Muscle of leg (tissue), 11 donors: ENCODE data around the gene SART1. TPM values are rescaled to one million over a fixed set of nuclear protein-coding genes. Genes with fewer than 3 reads are reported as not detected.

ENCODE experiments used
- DNase-seq: peaks from one replicate; pipeline ENCODE4 v3.0.0; 2013
- H3K27ac ChIP-seq: one replicate; pipeline ENCODE4 v1.5.1; 2013; ENCODE audit warnings: mild to moderate bottlenecking, low read length, control low read depth
- H3K27me3 ChIP-seq: one replicate; pipeline ENCODE4 v1.6.1; 2013; ENCODE audit warnings: low read length; ENCODE audit not compliant: control insufficient read depth, insufficient read depth
- H3K36me3 ChIP-seq: one replicate; pipeline ENCODE4 v1.6.1; 2013; ENCODE audit warnings: low read length; ENCODE audit not compliant: control insufficient read depth, insufficient read depth
- H3K4me1 ChIP-seq: one replicate; pipeline ENCODE4 v1.6.1; 2013; ENCODE audit warnings: low read length; ENCODE audit not compliant: control insufficient read depth, insufficient read depth
- H3K4me3 ChIP-seq: one replicate; pipeline ENCODE4 v1.5.1; 2013; ENCODE audit warnings: low read length, control low read depth
- H3K9me3 ChIP-seq: replicated peaks from 2 replicates; pipeline ENCODE4 v1.6.1; 2013; ENCODE audit warnings: low read depth, low read length; ENCODE audit not compliant: control insufficient read depth
- WGBS: methylation state at CpG from one replicate; pipeline ENCODE4 v1.1.5; 2013; ENCODE audit warnings: missing lambda C conversion rate; ENCODE audit not compliant: insufficient coverage; 5-methylcytosine and 5-hydroxymethylcytosine counted together
- polyA plus RNA-seq, 8 donors: library from polyadenylated mRNA; unstranded; fragments of 120-200 nt; gene quantifications; one replicate each; pipeline versions ENCODE4 v1.2.1 to v1.2.3, GENCODE V29; 2013; ENCODE audit warnings: inconsistent platforms in 1 of 8, low replicate concordance in 1 of 8; ENCODE audit not compliant: insufficient read length in 8 of 8, insufficient read depth in 1 of 8
- total RNA-seq: library from RNA; stranded (reverse); fragments of 120-200 nt; gene quantifications from one replicate; pipeline ENCODE4 v1.2.4, GENCODE V29; 2013

Gene SART1
- total and polyA plus RNA-seq, 9 donors, result 27.6 to 52.3 (median 42.8) TPM

DNA sequence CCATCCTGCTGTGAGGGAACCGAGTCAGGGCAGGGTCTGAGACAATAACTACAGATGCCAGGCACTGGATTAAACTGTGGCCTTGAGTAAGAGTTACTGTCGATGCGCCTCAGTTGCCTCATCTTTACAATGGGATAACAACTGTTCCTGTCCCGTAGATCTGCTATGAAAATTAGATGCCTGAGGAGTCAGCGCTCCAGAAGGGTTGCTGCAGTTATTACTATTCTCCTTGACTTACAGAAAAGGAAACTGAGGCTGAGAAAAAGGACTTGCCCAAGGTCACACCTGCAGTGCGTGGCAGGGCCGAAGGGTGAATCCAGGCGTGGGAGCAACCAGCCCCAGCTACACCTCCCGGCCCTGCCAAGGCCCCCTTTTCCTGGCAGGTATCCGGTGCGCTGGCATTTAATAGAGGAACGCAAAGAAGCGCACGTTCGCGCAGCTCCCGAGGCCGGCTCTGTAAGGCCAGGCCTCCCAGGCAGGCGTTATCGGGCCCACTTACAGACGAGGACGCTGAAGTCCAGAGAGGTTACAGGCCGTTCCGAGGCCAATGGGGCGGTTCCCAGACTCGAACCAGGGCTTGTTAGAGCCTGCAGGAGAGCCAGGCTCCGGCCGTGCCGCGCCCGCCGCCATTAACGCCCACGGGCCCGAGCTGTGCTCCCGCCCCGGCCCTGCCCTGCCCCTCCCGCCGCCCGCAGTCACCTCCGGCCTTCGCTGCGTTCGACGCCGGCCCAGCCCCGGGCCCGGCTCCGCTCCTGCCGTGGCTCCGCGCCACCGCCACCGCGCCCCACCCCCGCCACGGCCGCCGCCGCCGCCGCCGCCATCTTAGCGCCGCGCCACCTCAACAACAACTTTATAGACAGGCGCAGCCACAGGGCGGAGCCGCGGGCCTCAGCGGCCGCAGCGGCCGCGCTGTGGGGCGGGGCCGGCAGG, 43.1 kb upstream of the SART1 start, which contains the start of gene C11orf68:
Gene C11orf68, minus strand, starts transcription at position 852 of the 930 bp plus-strand sequence. Its CDS starts 31 bp downstream, at position 821.
- no peaks in the 10 kb centered on the region for H3K27me3 ChIP-seq
- 4% methylated on average over 71 of the region's 77 CpGs for WGBS
- peak; percentile 67 for DNase-seq
- H3K27ac ChIP-seq, result peak within 1 kb of the TSS; percentile 86
- H3K4me3 ChIP-seq, result peak within 1 kb of the TSS; percentile 100
- peaks cover 38% of the 10 kb centered on the region for H3K36me3 ChIP-seq
- peaks cover 46% of the 10 kb centered on the region for H3K4me1 ChIP-seq
- no peaks in the 10 kb centered on the region for H3K9me3 ChIP-seq

GRCh38 chr11:65919141-65919572, 42.4 kb upstream of the SART1 start, which contains the start of gene DRAP1:
Gene DRAP1, plus strand, starts transcription at chr11:65919426. Its CDS starts 76 bp downstream, at chr11:65919502.
- peaks cover 38% of the 10 kb centered on the region for H3K36me3 ChIP-seq
- peaks cover 46% of the 10 kb centered on the region for H3K4me1 ChIP-seq
- peak within 1 kb of the TSS; percentile 86 for H3K27ac ChIP-seq
- peak within 1 kb of the TSS; percentile 100 for H3K4me3 ChIP-seq
- H3K9me3 ChIP-seq, result no peaks in the 10 kb centered on the region
- DNase-seq, result peak; percentile 99
- WGBS, result 0% methylated on average over 59 of the region's 59 CpGs
- no peaks in the 10 kb centered on the region for H3K27me3 ChIP-seq

GRCh38 chr11:65919573-65920371, 41.8 kb upstream of the SART1 start:
- Histone ChIP-seq H3K9me3 (no peaks in the 10 kb centered on the region), H3K36me3 (peaks cover 38% of the 10 kb centered on the region), H3K27ac (peak overlapping the region; percentile 53), H3K4me1 (peaks cover 46% of the 10 kb centered on the region), H3K27me3 (no peaks in the 10 kb centered on the region), H3K4me3 (peak overlapping the region; percentile 83)
- 2% methylated on average over 35 of the region's 60 CpGs for WGBS
- DNase-seq, result no peak

DNA sequence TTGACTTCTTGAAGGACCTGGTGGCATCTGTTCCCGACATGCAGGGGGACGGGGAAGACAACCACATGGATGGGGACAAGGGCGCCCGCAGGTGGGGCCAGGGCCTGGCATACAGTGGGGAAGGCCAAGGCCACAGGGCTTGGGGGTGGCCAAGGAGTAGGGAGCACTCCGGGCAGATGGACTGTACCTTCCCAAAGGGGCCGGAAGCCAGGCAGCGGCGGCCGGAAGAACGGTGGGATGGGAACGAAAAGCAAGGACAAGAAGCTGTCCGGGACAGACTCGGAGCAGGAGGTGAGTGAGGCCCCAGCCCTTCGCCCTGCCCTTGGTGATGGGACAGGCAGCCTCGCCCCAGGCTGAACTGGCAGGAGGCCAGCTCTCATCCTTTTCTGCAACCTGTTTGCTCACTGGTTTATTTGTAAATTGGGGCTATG, 41.1 kb upstream of the SART1 start:
- Histone ChIP-seq H3K36me3 (peaks cover 38% of the 10 kb centered on the region), H3K9me3 (no peaks in the 10 kb centered on the region), H3K4me3 (peak overlapping the region; percentile 83), H3K27ac (no peak overlapping the region), H3K27me3 (no peaks in the 10 kb centered on the region), H3K4me1 (peaks cover 40% of the 10 kb centered on the region)
- peak; percentile 16 for DNase-seq
- WGBS, result 54% methylated on average over 15 of the region's 15 CpGs

GRCh38 chr11:65921033-65921555, 40.4 kb upstream of the SART1 start:
- H3K4me3 ChIP-seq, result no peak overlapping the region
- WGBS, result 66% methylated on average over 3 of the region's 12 CpGs

DNA sequence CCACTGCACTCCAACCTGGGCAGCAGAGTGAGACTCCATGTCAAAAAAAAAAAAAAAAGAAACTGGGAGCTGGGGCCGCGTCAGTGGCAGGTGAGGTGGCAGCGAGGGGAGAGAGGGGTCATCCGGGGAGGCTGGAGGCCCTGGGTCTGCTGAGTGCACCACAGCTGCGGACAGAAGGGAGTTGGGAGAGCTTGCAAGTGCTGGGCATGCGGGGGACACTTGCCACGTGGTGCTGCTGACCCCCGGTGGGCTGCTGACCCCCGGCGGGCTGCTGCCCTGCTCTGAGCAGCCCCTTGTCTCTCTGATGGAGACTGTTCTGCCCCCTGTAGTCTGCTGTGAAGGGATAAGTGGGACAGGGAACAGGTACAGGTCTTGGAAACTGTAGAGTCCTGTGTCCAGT, 39.7 kb upstream of the SART1 start:
- DNase-seq, result no peak
- WGBS, result 89% methylated on average over 10 of the region's 10 CpGs

More at GRCh38 chr11:65921033-65921555, 40.4 kb upstream of the SART1 start:
- DNase-seq, result no peak
- H3K27me3 ChIP-seq, result no peaks in the 10 kb centered on the region
- no peak overlapping the region for H3K27ac ChIP-seq
- H3K4me1 ChIP-seq, result peaks cover 34% of the 10 kb centered on the region
- H3K9me3 ChIP-seq, result no peaks in the 10 kb centered on the region
- H3K36me3 ChIP-seq, result peaks cover 38% of the 10 kb centered on the region

GRCh38 chr11:65922565-65922964, 39.0 kb upstream of the SART1 start:
- Histone ChIP-seq H3K27ac (no peak overlapping the region), H3K4me3 (no peak overlapping the region), H3K36me3 (peaks cover 28% of the 10 kb centered on the region), H3K27me3 (no peaks in the 10 kb centered on the region), H3K9me3 (no peaks in the 10 kb centered on the region), H3K4me1 (peaks cover 21% of the 10 kb centered on the region)
- no peak for DNase-seq
- no CpG with 5 or more reads among the region's 3 CpGs for WGBS

More for the DNA sequence above, 39.7 kb upstream of the SART1 start:
- H3K27me3 ChIP-seq, result no peaks in the 10 kb centered on the region
- H3K4me1 ChIP-seq, result peaks cover 28% of the 10 kb centered on the region
- H3K36me3 ChIP-seq, result peaks cover 35% of the 10 kb centered on the region
- H3K27ac ChIP-seq, result no peak overlapping the region
- no peak overlapping the region for H3K4me3 ChIP-seq
- H3K9me3 ChIP-seq, result no peaks in the 10 kb centered on the region

- Histone ChIP-seq H3K27ac (no peak overlapping the region), H3K9me3 (no peaks in the 10 kb centered on the region), H3K4me1 (peaks cover 7% of the 10 kb centered on the region), H3K27me3 (no peaks in the 10 kb centered on the region), H3K36me3 (peaks cover 23% of the 10 kb centered on the region), H3K4me3 (no peak overlapping the region)
- WGBS, result no CpG with 5 or more reads among the region's 2 CpGs
- no peak for DNase-seq
Observed at GRCh38 chr11:65925397-65925796, 36.1 kb upstream of the SART1 start.

DNA sequence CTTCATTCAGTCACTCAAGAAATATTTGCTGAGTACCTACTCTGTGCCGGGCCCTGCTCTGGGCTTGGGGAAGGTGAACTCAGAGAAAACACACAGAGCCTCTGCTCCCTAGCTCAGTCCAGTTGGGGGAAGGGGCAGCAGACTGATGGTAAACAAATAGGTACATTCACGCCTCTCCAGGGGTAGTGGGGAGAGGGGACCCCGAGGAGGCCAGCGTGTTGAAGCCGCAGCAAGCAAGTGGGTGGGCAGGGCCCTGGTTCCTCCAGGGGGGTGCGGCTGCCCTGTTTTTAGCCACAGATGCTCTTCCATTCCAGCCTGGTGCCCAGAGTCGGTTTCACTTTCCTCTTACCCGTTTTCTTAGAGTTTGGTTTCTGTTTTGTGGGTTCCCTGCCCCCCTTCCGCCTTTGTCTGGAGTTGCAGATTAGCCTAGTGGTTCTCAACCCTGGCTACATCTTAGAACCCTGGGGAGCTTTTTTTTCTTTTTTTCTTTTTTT, 33.6 kb upstream of the SART1 start:
- peak; percentile 46 for DNase-seq
- H3K4me1 ChIP-seq, result no peaks in the 10 kb centered on the region
- no peaks in the 10 kb centered on the region for H3K9me3 ChIP-seq
- 71% methylated on average over 1 of the region's 9 CpGs for WGBS
- H3K36me3 ChIP-seq, result peaks cover 5% of the 10 kb centered on the region
- H3K27ac ChIP-seq, result peak overlapping the region; percentile 0
- no peaks in the 10 kb centered on the region for H3K27me3 ChIP-seq
- no peak overlapping the region for H3K4me3 ChIP-seq
